DOHH2 (cell line): ENCODE results near the gene SH3BGRL.

ENCODE experiments used
- EZH2phosphoT487 ChIP-seq: fragments of 200-600 bp; sonication (generic); IDR thresholded peaks from 2 replicates; pipeline ENCODE4 v1.6.1; 2017; ENCODE audit warnings: borderline replicate concordance, mild to moderate bottlenecking, antibody characterized with exemption, low read length, moderate library complexity, mixed read lengths
- TF ChIP-seq, protein P1 (sequence below): fragments of 200-600 bp; sonication (generic); IDR thresholded peaks from one replicate; pipeline ENCODE4 v1.5.1; 2014; ENCODE audit warnings: antibody characterized with exemption, mild to moderate bottlenecking, low read depth, low read length; ENCODE audit not compliant: poor library complexity, severe bottlenecking

DNA sequence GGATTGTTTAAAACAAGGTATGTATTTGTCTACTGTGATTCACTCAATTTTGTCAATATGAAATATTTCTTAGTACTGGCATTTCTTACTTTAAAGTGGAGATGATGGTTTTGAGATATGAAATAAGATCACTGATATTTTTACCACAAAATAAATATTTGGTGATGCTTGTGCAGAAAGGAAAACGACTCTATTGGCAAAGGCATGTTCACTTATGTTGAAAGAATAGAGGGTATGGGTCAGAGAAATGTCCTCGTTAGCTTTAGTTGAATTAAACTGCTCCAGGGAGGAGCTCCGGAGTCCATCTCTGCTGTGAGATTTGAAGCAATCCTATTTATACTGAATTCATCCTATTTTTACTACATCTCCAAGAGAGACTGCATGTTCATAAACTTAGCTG is 84.2 kb downstream of the SH3BGRL start:
- TF ChIP-seq, protein P1, sequence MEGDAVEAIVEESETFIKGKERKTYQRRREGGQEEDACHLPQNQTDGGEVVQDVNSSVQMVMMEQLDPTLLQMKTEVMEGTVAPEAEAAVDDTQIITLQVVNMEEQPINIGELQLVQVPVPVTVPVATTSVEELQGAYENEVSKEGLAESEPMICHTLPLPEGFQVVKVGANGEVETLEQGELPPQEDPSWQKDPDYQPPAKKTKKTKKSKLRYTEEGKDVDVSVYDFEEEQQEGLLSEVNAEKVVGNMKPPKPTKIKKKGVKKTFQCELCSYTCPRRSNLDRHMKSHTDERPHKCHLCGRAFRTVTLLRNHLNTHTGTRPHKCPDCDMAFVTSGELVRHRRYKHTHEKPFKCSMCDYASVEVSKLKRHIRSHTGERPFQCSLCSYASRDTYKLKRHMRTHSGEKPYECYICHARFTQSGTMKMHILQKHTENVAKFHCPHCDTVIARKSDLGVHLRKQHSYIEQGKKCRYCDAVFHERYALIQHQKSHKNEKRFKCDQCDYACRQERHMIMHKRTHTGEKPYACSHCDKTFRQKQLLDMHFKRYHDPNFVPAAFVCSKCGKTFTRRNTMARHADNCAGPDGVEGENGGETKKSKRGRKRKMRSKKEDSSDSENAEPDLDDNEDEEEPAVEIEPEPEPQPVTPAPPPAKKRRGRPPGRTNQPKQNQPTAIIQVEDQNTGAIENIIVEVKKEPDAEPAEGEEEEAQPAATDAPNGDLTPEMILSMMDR = no peak
- no peak for TF ChIP-seq EZH2phosphoT487
